Dedifferentiated amniotic fluid mesenchymal stem cell (primary cell): Measurements from ENCODE around the gene AMZ2.
"Not testable (repeated sequence)": the region's sequence is repeated elsewhere in the genome, so short reads cannot be mapped to it uniquely, and the experiment has no call there.

Experiments
- DNase-seq: peaks from one replicate; pipeline ENCODE4 v3.0.0-alpha.2; 2016; ENCODE audit errors: extremely low spot score

Gene AMZ2

GRCh38 chr17:68247445-68248198, at the start of gene AMZ2:
Gene AMZ2 (plus strand): TSS chr17:68248043. CDS start chr17:68250188, 2,145 bp downstream.
- peak; percentile 78 for DNase-seq

- no peak for DNase-seq
These were observed 48.7 kb upstream of the AMZ2 start for GRCh38 chr17:68198931-68199836.

- DNase-seq, result no peak
These were observed 47.8 kb upstream of the AMZ2 start for GRCh38 chr17:68199837-68200688.

GRCh38 chr17:68200689-68201417, 47.0 kb upstream of the AMZ2 start:
- DNase-seq, result peak; percentile 38

- not testable (repeated sequence) for DNase-seq
These were observed 46.4 kb upstream of the AMZ2 start for GRCh38 chr17:68201418-68201771.

GRCh38 chr17:68202321-68202720, 45.5 kb upstream of the AMZ2 start:
- not testable (repeated sequence) for DNase-seq

GRCh38 chr17:68204736-68205135, 43.1 kb upstream of the AMZ2 start:
- DNase-seq, result no peak

- peak; percentile 92 for DNase-seq
These were observed 42.5 kb upstream of the AMZ2 start for GRCh38 chr17:68205251-68205807.

GRCh38 chr17:68205808-68206720, 41.8 kb upstream of the AMZ2 start:
- DNase-seq, result no peak

GRCh38 chr17:68207651-68208253, 40.1 kb upstream of the AMZ2 start:
- no peak for DNase-seq

- DNase-seq, result not testable (repeated sequence)
These were observed 39.2 kb upstream of the AMZ2 start for GRCh38 chr17:68208651-68209050.

GRCh38 chr17:68209191-68209900, 38.5 kb upstream of the AMZ2 start:
- DNase-seq, result not testable (repeated sequence)

- no peak for DNase-seq
These were observed 37.1 kb upstream of the AMZ2 start for GRCh38 chr17:68210570-68211315.

- not testable (repeated sequence) for DNase-seq
These were observed 34.1 kb upstream of the AMZ2 start for GRCh38 chr17:68213428-68214411.

- not testable (repeated sequence) for DNase-seq
These were observed 32.4 kb upstream of the AMZ2 start for GRCh38 chr17:68215453-68215852.

- not testable (repeated sequence) for DNase-seq
These were observed 28.4 kb upstream of the AMZ2 start for GRCh38 chr17:68219429-68219828.

- not testable (repeated sequence) for DNase-seq
These were observed 27.7 kb upstream of the AMZ2 start for GRCh38 chr17:68220186-68220585.
